A204.1 (cell line): Measurements from ENCODE around the gene TMEM45B.
"Not testable (repeated sequence)": the region's sequence is repeated elsewhere in the genome, so short reads cannot be mapped to it uniquely, and the experiment has no call there.

Experiments
- FAIRE-seq: peaks from 2 replicates; lab custom pipeline; 2012; peaks lifted over from hg19 to GRCh38; lab: Jason Lieb, UNC

The TMEM45B gene

GRCh38 chr11:129808241-129808640 is 7.4 kb upstream of the TMEM45B start:
- not testable (repeated sequence) for FAIRE-seq

- no peak for FAIRE-seq
These were observed 2.3 kb upstream of the TMEM45B start for GRCh38 chr11:129813231-129813791.

GRCh38 chr11:129814244-129815014 is 1.2 kb upstream of the TMEM45B start:
- no peak for FAIRE-seq

- FAIRE-seq, result no peak
These were observed 1.9 kb downstream of the TMEM45B start for GRCh38 chr11:129817534-129818051.

GRCh38 chr11:129818236-129818635 is 2.6 kb downstream of the TMEM45B start:
- FAIRE-seq, result not testable (repeated sequence)

GRCh38 chr11:129819237-129819636 is 3.6 kb downstream of the TMEM45B start:
- FAIRE-seq, result no peak

GRCh38 chr11:129820228-129820627 is 4.6 kb downstream of the TMEM45B start:
- not testable (repeated sequence) for FAIRE-seq

GRCh38 chr11:129823281-129823680 is 7.6 kb downstream of the TMEM45B start:
- FAIRE-seq, result not testable (repeated sequence)

GRCh38 chr11:129823799-129824198 is 8.2 kb downstream of the TMEM45B start:
- FAIRE-seq, result not testable (repeated sequence)

GRCh38 chr11:129825380-129825779 is 9.7 kb downstream of the TMEM45B start:
- FAIRE-seq, result no peak

- no peak for FAIRE-seq
These were observed 12.7 kb downstream of the TMEM45B start for GRCh38 chr11:129828301-129828836.

GRCh38 chr11:129829497-129829896 is 13.8 kb downstream of the TMEM45B start:
- FAIRE-seq, result not testable (repeated sequence)

GRCh38 chr11:129831227-129831626 is 15.6 kb downstream of the TMEM45B start:
- not testable (repeated sequence) for FAIRE-seq

- not testable (repeated sequence) for FAIRE-seq
These were observed 17.6 kb downstream of the TMEM45B start for GRCh38 chr11:129833260-129833659.

GRCh38 chr11:129836423-129836891 is 20.8 kb downstream of the TMEM45B start:
- FAIRE-seq, result not testable (repeated sequence)

GRCh38 chr11:129836979-129837378 is 21.3 kb downstream of the TMEM45B start:
- no peak for FAIRE-seq

- no peak for FAIRE-seq
These were observed 24.6 kb downstream of the TMEM45B start for GRCh38 chr11:129840236-129840635.

- no peak for FAIRE-seq
These were observed 26.5 kb downstream of the TMEM45B start for GRCh38 chr11:129842138-129842537.

- FAIRE-seq, result no peak
These were observed 31.1 kb downstream of the TMEM45B start for GRCh38 chr11:129846508-129847335.

GRCh38 chr11:129847361-129847760 is 31.7 kb downstream of the TMEM45B start:
- FAIRE-seq, result not testable (repeated sequence)

- FAIRE-seq, result no peak
These were observed 33.9 kb downstream of the TMEM45B start for GRCh38 chr11:129849447-129850130.
